Measurements from ENCODE around the gene CBARP.

The CBARP gene

DNA sequence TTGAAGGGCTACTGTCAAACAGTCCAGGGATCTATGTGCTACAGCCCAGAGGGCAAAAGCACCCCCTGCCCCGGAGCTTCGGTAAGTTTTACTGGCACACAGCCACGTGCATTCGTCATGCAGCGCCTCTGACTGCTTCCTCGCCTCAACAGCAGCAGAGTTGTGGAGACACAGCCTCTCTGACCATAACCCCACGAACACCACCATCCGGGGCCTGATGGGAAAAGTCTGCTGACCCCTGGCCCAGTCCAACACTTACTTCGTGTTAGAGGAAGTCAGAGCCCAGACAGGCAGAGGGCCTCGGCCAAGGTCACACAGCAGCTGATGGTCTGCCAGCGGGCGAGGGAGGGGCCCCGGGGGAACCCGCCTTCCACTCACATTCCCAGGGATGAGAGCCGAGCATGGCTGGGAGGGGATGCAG is 5.1 kb downstream of the CBARP start:
- TF ChIP-seq, protein P1, sequence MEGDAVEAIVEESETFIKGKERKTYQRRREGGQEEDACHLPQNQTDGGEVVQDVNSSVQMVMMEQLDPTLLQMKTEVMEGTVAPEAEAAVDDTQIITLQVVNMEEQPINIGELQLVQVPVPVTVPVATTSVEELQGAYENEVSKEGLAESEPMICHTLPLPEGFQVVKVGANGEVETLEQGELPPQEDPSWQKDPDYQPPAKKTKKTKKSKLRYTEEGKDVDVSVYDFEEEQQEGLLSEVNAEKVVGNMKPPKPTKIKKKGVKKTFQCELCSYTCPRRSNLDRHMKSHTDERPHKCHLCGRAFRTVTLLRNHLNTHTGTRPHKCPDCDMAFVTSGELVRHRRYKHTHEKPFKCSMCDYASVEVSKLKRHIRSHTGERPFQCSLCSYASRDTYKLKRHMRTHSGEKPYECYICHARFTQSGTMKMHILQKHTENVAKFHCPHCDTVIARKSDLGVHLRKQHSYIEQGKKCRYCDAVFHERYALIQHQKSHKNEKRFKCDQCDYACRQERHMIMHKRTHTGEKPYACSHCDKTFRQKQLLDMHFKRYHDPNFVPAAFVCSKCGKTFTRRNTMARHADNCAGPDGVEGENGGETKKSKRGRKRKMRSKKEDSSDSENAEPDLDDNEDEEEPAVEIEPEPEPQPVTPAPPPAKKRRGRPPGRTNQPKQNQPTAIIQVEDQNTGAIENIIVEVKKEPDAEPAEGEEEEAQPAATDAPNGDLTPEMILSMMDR (IDR thresholded peaks at IDR 0.05; ENCODE audit: low read depth, low read length), result no peak
- no peak for DNase-seq (ENCODE audit: extremely low read depth, low read depth)

DNA sequence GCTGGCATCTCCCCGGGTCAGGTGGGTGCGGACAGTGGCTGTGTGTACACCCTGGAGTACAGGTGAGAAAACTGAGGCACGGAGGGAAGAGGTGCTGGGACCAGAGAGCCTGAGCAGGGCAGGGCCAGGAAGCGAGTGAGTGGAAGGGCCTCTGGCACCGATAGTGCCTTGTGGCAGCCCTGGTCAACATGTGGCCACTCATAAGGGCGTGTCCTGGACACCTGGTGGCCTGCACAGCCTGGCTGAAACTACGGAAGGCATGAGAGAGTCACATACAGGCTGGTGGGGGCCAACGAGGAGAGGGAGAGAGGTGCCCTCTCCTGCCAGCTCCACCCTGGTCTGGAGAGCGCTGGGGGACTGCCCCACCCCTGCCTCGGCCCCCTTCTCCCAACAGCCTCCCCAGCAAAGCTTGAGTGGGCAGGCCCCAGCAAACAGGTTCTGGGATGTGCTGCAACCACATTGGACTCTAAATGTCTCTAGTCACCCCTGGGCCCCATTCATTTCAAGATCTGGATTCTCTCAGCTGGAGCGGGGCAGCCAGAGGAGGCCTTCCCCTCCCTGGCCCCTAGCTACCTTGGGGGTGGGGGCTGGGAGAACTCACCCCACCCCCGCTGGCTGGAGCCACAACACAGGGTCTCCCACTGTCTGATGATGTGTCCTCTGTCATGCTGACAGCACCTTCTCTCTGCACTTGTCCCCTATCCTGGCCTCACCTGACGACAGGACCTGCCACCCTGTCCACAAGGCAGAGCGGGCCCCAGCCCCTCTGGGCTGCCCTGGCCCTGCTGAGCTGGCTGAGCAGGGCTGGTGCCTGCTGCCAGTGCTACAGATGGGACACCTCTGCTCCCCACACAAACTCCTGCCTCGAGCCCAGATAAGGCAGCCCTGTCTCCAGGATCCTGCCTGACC is 5.8 kb downstream of the CBARP start:
- TF ChIP-seq, protein P1 (IDR thresholded peaks at IDR 0.05; ENCODE audit: low read depth, low read length), result no peak
- DNase-seq (ENCODE audit: extremely low read depth, low read depth), result no peak

DNA sequence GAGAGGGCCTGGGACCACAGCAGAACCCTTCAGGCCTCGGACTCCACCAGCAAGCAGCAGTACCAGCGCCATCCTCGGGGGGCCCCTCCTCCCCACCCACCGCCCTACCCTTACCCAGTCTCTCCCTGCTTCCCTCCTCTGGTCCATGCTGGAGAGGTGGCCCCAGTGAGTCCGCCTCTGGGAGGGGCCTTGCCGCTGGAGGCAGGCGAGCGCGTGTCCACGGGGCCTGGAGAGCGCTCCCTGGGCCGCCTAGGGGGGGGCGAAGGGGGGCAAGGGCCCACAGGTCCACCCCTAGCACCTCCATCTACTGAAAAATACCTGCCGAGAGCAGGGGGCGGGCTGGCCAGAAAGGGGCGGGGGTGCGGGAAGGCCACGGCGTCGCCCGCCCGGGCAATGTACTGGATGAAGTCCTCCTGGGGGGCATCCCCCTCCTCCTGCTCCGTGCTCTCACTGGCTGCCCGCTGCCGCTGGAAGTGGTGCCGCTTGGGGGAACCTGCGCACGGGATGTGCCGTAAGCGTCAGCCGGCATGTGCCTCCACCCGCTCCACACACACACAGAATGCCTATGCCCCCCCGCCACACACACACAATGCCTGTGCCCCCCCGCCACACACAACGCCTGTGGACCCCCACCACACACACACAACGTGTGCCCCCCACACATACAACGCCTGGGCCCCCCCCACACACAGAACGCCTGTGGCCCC is 6.9 kb downstream of the CBARP start:
- no peak for DNase-seq (ENCODE audit: extremely low read depth, low read depth)
- TF ChIP-seq, protein P1 (IDR thresholded peaks at IDR 0.05; ENCODE audit: low read depth, low read length), result no peak

DNA sequence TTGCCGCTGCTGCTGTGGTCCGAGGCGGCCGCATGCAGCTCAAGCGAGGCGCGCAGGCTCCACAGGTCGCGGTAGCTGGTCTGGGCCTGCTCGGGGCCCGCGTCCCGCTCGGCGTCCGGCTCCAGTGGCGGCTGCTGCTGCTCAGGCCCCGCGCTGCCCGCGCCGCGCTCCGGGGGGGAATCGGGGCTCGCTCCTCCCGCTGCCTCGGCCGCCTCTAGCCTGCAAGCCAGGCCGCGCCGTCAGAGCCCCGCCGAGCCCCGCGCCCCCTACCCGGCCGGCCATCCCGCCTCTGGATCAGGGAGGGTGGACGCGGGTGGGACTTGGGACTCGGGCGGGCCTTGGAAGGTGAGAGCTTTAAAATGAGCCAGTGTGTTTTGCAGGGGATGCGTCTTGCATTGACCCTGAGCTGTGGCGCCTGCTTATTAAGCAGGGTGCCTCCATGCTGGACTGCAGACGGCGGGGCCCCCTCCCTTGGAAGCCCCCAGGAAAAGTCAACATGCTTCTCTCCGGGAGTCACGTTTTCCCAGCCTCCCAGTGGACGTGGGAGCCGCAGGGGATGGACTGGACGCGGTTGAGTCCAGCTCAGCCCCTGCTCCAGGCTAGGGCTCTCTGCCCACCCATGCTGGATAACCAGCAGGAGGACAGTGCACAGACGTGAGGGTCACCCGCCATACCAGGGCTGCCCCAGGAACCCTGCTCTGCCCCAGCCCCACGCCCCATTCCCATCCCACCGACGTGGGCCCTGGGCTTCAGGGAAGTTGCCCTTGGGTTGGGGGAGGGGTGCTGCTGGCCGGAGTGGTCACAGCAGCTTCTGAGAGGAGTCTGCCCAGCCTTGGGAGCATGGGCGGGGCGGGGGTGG is 7.7 kb downstream of the CBARP start:
- TF ChIP-seq, protein P1 (IDR thresholded peaks at IDR 0.05; ENCODE audit: low read depth, low read length), result no peak
- no peak for DNase-seq (ENCODE audit: extremely low read depth, low read depth)

DNA sequence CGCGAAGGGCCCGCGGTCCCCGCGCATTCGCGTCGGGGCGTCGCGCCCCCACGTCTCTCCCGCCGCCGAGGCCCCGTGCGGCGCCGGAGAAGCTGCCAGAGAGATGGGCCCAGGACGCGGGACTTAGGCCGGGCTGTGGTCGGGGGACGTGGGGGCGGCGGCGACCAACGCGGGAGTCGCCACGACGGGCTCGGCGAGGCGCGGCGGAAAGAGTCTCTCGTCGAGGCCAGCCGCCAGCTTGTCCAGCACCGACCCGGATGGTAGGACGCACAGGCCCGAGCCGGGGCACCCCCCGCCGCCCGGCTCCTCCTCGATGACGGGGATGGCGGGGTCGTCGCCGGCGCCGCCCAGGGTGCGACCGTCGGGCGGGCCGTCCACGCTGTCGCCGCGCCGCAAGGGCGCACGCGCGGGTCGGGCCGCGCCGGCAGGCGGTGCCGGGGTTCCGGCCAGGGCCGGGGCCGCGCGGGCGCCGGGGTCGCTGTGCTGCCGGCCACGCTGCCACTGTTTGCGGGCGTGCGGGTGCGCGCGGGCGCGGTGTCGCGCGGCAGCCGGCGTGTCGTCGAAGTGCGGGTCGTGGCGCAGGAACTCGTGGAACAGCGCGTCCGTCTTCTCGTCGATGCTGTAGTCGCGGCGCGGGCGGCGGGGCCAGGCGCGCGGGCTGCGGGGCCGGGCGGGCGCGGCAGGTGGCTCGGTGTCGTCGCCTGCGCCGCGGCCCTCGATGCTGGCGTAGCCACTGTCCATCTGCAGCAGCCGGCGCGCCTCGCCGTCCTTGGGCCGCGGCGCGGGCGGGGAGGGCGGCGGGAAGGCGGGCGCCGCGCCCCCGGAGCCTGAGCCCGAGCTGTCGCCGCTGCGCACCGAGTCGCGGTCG is 8.5 kb downstream of the CBARP start:
- DNase-seq (ENCODE audit: extremely low read depth, low read depth), result no peak
- TF ChIP-seq, protein P1 (IDR thresholded peaks at IDR 0.05; ENCODE audit: low read depth, low read length), result no peak

DNA sequence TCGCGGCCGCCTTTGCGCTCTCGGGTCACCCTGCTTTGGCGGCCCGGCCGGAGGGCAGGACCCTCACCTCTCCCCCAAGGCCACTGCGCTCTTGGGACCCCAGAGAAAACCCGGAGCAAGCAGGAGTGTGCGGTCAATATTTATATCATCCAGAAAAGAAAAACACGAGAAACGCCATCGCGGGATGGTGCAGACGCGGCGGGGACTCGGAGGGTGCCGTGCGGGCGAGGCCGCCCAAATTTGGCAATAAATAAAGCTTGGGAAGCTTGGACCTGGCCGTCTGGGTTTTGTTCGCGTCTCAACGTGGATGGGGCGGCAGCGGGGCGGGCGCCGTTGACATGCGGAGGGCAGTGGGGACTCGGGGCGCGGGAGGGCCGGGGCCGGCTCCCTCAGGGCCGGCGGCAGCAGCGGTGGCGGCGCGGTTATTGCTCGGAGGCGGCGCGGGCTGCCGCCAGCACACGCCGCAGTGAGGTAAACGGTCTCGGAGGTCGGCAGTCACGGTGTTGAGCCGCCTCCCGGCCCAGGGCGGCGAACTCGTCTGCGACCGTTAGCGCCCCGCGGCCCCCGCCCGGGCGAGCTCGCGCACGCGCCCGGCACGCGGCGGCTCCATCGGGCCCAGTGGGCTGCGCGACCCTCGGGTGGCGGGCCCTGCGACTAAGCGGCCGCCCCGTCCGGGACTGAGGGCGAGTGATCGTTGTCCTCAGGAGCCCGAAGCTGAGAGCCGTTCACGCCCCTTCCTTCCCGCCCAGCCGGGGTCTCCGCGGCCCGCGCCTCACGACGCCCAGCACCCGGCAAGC is 9.4 kb downstream of the CBARP start:
- DNase-seq (ENCODE audit: extremely low read depth, low read depth), result no peak
- TF ChIP-seq, protein P1 (IDR thresholded peaks at IDR 0.05; ENCODE audit: low read depth, low read length), result no peak
